Measurements from ENCODE around the gene KHK.
A peak's percentile ranks its signal among the peaks of the same experiment; 100 is the strongest.
"Not testable (repeated sequence)": the region's sequence is repeated elsewhere in the genome, so short reads cannot be mapped to it uniquely, and the experiment has no call there.

Gene KHK

GRCh38 chr2:27059141-27059820 lies 27.3 kb upstream of the KHK start:
- DNase-seq (ENCODE audit: low read depth in 2 of 2) = no peak

- no peak for DNase-seq (ENCODE audit: low read depth in 2 of 2)
These were observed 26.2 kb upstream of the KHK start for GRCh38 chr2:27060323-27060722.

DNA sequence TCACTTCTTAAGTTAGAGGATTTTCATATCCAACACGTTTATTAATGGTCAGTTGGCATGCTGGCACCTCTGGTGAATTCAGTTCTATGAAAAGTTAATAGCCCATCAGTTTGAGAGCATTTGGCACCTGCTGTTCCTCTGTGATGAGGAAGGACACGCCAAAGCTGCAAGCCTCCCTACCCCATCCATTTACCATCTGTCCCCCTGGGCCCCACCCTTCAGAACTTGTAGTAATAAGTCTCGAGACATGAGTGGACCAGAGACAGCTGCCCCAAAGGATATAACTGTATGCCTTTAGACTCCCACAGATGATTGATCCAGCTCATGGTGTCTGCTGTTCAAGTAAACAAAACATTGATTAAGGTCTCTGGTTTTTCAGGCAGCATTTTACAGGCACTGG lies 21.4 kb upstream of the KHK start:
- DNase-seq (ENCODE audit: low read depth in 2 of 2) = no peak

GRCh38 chr2:27067385-27067784 lies 19.2 kb upstream of the KHK start:
- no peak for DNase-seq (ENCODE audit: low read depth in 2 of 2)

DNA sequence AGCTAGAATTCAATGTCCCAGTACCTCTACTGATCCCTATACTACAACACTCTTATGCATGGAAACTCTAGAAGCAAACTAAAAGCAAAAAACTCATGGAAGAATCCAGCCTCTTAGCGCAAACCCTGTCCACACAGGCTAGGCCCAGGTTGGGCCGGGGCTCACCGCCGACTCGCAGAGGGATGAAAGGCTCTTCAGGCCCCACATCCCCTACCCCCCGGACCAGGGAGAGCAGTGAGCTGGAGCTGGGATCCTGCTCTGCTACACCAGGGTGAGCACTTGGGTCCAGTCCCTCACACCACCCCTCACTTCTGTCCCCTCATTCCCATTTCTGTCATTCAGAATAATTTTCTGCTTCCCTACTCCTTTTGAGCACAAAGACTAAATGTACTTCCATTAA lies 17.1 kb upstream of the KHK start:
- DNase-seq (ENCODE audit: low read depth in 2 of 2) = no peak

GRCh38 chr2:27069961-27070618 lies 16.5 kb upstream of the KHK start:
- DNase-seq (ENCODE audit: low read depth in 2 of 2) = no peak

DNA sequence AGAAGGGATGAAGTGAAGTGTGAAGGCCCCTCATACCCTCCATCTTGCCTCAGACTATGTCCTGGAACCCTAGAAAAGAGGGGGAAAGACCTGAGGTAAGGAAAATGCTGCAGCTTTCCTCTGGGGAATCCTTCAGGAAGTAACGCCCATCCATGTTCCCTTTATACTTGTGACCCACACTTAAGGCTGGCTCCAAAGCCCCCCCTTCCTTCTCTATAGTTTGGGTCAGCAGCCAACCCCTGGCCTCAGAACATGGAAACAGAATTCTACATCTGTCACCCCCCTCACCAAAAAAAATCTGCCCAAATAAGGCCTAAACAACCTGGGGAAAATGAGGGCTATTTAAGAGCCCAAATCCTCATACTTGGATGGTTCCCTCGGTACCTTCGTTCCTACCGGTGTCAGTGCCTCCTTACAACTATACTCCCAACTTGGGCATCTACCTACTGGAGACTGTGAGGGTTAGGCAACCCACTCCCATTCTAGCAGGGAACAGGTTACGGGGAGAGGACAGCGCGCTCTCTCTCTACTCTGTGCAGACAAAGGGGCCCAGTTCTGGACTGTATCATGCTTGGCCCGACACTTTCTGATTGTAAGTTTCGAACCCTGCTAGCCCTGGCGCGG lies 15.8 kb upstream of the KHK start:
- no peak for DNase-seq (ENCODE audit: low read depth in 2 of 2)

DNA sequence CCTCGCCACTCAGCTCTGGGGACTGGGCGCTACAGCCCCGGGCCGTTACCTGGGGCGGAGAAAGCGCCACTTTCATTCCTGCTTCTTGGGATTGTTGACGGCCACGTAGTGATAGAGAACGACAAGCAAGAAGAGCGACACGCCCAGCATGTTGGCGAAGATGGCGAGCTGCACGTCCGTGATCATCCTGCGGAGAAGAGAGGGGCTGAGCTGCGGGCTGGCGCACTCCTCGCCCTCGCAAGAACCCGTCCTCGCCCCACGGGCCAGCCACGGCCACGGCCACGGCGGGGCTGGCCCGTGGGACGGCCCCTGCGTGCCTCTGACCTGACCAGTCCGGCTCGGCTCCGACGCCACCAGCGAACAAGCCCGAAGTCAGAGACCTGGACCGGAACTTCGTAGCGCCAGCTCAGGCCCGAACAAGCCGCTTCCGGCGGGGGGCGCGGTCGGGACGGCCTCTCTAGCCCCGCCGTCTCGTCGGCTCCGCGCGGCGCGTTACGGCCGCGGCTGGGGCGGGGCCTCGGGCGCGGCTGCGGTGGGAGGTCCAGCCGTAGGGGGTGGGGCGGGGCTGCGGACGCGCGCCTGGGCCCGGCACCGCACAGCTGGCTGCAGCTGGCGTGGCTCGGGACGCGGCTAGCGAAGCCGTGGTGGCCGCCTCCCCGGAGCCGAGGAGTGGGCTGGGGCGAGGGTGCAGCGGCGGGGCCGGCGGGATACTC lies 15.1 kb upstream of the KHK start, which contains the start of gene OST4:
TSS of gene OST4 (minus strand) at position 378 of the 713 bp plus-strand sequence.
- peak; percentile 78 to 85 for DNase-seq (ENCODE audit: low read depth in 2 of 2)

GRCh38 chr2:27071990-27072830 lies 14.4 kb upstream of the KHK start:
- peak; percentile 82 to 84 for DNase-seq (ENCODE audit: low read depth in 2 of 2)

DNA sequence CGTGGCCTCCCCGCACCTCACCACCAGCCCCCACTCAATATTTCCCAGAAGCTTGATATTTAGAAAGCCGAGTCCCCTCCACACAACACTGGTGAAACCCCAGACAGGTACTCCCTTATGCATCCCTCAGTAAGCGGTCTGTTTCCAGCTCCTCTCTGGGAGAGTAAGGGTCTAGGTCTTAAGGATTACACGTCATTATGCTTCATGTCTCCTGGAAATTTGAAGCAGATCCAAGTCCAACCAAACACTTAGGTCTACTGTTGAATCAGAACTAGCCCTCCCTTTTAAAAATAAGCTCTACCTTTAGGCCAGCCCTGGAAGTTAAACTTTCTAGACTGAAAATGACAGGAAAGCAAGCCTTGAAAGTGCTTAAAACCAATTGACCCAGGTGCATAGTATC lies 13.7 kb upstream of the KHK start:
- no peak for DNase-seq (ENCODE audit: low read depth in 2 of 2)

DNA sequence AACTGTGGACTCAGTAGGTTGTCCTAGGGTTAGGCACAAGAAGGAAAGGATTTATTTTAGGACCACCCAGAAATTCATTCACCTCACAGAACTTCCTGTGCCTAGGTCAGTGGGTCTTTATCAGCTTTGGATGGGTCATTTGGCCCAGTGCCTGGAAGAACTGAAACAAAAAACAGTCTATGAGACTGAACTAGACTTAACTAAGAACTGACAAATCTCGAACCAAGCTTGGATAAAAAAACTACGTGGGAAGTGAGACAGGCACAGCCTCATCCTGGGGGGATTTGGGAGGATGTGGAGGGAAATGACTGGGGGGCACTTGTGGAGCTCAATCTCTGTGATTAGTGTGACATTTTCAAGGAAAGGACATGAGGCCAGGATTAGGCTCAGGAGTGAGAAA lies 12.8 kb upstream of the KHK start:
- DNase-seq (ENCODE audit: low read depth in 2 of 2) = no peak

- DNase-seq (ENCODE audit: low read depth in 2 of 2) = no peak
These were observed 11.6 kb upstream of the KHK start for GRCh38 chr2:27074738-27075565.

DNA sequence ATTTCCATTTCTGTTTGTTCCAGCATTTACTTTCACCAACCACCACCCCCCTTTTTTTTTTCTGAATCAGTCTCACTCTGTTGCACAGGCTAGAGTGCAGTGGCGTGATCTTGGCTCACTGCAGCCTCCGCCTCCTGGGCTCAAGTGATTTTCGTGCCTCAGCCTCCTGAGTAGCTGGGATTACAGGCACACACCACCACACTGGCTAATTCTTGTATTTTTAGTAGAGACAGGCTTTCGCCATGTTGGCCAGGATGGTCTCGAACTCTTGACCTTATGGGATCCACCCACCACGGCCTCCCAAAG lies 11.1 kb upstream of the KHK start:
- not testable (repeated sequence) for DNase-seq (ENCODE audit: low read depth in 2 of 2)

DNA sequence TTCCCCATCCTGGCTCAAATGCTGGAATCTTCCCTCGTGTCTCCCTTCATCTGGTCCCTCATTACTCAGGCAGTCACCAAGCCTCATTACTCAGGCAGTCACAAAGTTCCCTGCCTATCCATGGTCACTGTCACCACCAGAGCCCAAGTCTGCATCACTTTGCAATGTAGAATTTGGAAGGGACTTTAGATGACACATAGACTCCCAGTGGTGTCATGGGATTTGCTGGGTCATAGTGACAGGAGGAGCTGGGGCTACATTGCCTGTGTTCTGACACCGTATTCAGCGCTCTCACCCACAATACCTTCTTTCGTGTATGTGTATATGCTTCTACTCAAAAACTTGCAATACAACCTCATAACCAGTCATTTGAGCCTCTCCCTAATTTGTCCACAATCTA lies 10.2 kb upstream of the KHK start:
- DNase-seq (ENCODE audit: low read depth in 2 of 2) = no peak

- DNase-seq (ENCODE audit: low read depth in 2 of 2) = no peak
These were observed 9.3 kb upstream of the KHK start for GRCh38 chr2:27077231-27077630.

DNA sequence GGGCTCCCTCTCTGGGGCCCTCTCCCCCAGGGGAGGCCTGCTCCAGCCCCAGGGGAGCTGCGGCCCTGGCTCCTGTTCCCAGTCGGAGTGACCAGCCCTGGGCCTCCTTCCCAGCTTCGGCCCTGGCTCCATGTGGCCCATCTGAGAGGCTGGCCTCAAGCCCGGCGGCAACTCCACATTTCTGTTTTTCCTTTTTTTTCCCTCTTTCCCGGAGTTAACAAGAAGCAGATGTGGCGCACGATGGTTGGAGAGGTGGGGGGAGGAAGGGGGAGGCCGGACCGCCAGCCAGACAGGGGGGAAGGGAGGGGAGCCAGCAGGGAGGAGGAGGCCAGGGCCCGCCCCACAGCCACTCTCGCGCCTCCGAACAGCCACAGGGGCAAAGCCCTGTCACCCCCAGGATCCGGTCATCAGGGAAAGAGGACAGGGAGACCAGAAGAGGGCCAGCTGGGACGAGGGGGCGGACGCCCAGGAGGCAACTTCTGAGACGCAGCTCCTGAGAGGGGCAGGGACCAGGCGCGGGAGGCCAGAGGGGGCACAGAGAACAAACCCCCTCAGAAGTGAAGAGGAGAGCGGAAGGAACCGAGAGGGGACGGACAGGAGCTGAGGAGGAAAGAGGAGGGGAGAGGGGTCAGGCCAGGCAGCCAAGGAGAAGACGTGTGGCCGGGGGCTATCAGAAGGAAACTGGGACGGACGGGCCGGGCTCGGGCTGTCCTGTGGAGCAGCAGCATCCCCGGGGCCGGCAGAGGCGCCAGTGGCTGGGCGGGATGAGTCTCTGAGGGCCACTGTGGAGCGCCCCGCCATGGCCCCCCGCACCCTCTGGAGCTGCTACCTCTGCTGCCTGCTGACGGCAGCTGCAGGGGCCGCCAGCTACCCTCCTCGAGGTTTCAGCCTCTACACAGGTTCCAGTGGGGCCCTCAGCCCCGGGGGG lies 8.0 kb upstream of the KHK start, which contains the start of gene EMILIN1:
TSS of gene EMILIN1 (plus strand) at position 349 of the 928 bp plus-strand sequence. CDS start at position 800, 451 bp downstream.
- DNase-seq (ENCODE audit: low read depth in 2 of 2) = peak; percentile 90 to 93

GRCh38 chr2:27079233-27080139 lies 7.1 kb upstream of the KHK start:
- no peak for DNase-seq (ENCODE audit: low read depth in 2 of 2)

DNA sequence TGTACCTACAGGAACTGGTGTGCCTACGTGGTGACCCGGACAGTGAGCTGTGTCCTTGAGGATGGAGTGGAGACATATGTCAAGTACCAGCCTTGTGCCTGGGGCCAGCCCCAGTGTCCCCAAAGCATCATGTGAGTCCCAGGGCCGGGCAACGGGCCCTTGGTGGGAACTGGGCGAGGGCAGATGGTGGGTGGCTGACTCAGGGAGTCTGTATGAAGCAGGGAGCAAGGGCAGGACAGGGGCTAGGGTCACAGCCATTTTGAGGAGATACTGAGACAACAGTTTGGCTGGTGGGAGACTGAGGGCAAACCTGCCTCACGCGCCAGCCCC lies 6.5 kb upstream of the KHK start:
- no peak for DNase-seq (ENCODE audit: low read depth in 2 of 2)

GRCh38 chr2:27080603-27080936 lies 6.0 kb upstream of the KHK start:
- no peak for DNase-seq (ENCODE audit: low read depth in 2 of 2)

All from fibroblast of skin of left biceps (primary cell).